Testis (tissue), 3 donors: ENCODE data around the gene PCSK6. TPM values are rescaled to one million over a fixed set of nuclear protein-coding genes. Genes with fewer than 3 reads are reported as not detected.

Experiments
- DNase-seq: peaks from one replicate; pipeline ENCODE4 v3.0.0-alpha.2; 2019
- H3K27ac ChIP-seq, 2 donors: fragments of 200-600 bp; sonication (generic); one replicate each; pipeline ENCODE4 v1.5.1; 2019
- H3K27me3 ChIP-seq: fragments of 200-600 bp; sonication (generic); one replicate; pipeline ENCODE4 v1.5.1; 2019
- H3K36me3 ChIP-seq: fragments of 200-600 bp; sonication (generic); one replicate; pipeline ENCODE4 v1.5.1; 2017; ENCODE audit warnings: low read depth; ENCODE audit errors: missing control alignments
- H3K4me1 ChIP-seq: fragments of 200-600 bp; sonication (generic); one replicate; pipeline ENCODE4 v1.5.1; 2019
- H3K4me3 ChIP-seq, 2 donors: fragments of 200-600 bp; sonication (generic); one replicate each; pipeline ENCODE4 v1.5.1; 2017 to 2019
- H3K9me3 ChIP-seq: fragments of 200-600 bp; sonication (generic); one replicate; pipeline ENCODE4 v1.5.1; 2017
- POLR2A ChIP-seq: fragments of 450-650 bp; IDR thresholded peaks from one replicate; pipeline ENCODE4 v1.6.1; 2017; ENCODE audit warnings: antibody characterized with exemption, mild to moderate bottlenecking, moderate library complexity
- WGBS, 2 donors: methylation state at CpG; one replicate each; pipeline ENCODE4 v1.1.5; 2018; 5-methylcytosine and 5-hydroxymethylcytosine counted together
- intact Hi-C: fragments of 100-400 bp; cut with DNase I; formaldehyde crosslinking; loops from one replicate; pipeline ENCODE4 v1.15.1; 2023; ENCODE audit warnings: low total_unique reads
- polyA plus RNA-seq: library from polyadenylated mRNA; stranded (reverse); fragments of 350-450 nt; fragmentation: Illumina TruSeq; extraction: RNeasy Lipid Tissue Mini Kit (QIAGEN cat#74804); gene quantifications from one replicate; pipeline ENCODE4 v1.2.3, GENCODE V29; 2014; ENCODE audit warnings: low read depth, low replicate concordance; ENCODE audit not compliant: insufficient read depth
- total RNA-seq, 2 donors: library from RNA; depleted of rRNA; stranded (reverse); fragments of >200 nt; gene quantifications; one replicate each; pipeline ENCODE4 v1.2.3, GENCODE V29; 2016
- TF ChIP-seq, protein P1 (sequence below), 3 experiments: fragments of 450-650 bp in 2 of 3; fragments of 200-600 bp in 1 of 3; sonication (generic) in 1 of 3; IDR thresholded peaks; one replicate each; pipeline ENCODE4 v1.5.1; 2016 to 2019; ENCODE audit warnings: antibody characterized with exemption in 3 of 3, mild to moderate bottlenecking in 2 of 3, moderate library complexity in 1 of 3

The PCSK6 gene
- total and polyA plus RNA-seq, 3 donors from 2014 or later = 43.9 to 156 (median 95.4) TPM

DNA sequence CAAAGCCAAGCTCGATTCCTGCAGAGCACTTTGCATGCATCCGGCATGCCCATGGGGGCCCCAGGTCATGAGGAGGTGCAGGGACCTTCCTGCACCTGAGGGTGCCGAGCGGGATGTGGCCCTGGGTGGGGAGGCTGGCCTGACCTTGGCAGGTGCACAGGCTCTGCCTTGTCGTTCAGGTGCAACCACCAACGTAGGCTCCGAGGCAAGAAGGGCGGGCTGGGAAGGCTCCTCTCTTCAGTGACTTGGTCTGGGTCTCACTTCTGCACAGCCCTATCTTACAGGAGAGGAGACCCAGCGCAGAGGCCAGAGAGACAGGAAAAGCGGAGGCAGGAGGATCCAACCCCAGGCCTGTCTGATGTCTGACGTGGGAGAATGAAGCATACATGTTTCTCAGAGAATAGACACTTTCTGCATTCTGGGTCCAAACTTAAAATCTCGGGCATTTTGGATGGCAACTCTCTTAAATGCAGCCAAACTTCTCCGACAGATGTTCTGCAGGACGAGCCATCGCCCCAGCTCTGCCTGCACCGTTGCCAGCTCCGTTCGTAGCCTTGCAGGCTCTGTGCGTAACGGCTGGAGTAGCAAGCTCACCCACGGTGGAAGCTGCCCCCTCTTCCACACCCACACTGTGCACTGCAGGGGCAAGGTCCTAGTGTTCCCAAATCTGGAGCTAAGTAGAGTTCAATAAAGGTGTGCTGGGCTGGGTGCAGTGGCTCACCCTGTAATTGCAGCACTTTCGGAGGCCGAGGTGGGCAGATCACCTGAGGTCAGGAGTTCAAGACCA, 133.6 kb downstream of the PCSK6 start:
- Histone ChIP-seq H3K27ac (no peak overlapping the region), H3K27me3 (no peaks in the 10 kb centered on the region), H3K4me3 (no peak overlapping the region), H3K4me1 (peaks cover 10% of the 10 kb centered on the region), H3K9me3 (no peaks in the 10 kb centered on the region), H3K36me3 (no peaks in the 10 kb centered on the region)
- no peak for DNase-seq
- intact Hi-C loops = no loop called here
- TF ChIP-seq, protein P1, sequence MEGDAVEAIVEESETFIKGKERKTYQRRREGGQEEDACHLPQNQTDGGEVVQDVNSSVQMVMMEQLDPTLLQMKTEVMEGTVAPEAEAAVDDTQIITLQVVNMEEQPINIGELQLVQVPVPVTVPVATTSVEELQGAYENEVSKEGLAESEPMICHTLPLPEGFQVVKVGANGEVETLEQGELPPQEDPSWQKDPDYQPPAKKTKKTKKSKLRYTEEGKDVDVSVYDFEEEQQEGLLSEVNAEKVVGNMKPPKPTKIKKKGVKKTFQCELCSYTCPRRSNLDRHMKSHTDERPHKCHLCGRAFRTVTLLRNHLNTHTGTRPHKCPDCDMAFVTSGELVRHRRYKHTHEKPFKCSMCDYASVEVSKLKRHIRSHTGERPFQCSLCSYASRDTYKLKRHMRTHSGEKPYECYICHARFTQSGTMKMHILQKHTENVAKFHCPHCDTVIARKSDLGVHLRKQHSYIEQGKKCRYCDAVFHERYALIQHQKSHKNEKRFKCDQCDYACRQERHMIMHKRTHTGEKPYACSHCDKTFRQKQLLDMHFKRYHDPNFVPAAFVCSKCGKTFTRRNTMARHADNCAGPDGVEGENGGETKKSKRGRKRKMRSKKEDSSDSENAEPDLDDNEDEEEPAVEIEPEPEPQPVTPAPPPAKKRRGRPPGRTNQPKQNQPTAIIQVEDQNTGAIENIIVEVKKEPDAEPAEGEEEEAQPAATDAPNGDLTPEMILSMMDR (IDR thresholded peaks at IDR 0.05) = no peak
- WGBS, 2 donors = 78 to 82% methylated on average over 17 to 23 of the region's 23 CpGs

DNA sequence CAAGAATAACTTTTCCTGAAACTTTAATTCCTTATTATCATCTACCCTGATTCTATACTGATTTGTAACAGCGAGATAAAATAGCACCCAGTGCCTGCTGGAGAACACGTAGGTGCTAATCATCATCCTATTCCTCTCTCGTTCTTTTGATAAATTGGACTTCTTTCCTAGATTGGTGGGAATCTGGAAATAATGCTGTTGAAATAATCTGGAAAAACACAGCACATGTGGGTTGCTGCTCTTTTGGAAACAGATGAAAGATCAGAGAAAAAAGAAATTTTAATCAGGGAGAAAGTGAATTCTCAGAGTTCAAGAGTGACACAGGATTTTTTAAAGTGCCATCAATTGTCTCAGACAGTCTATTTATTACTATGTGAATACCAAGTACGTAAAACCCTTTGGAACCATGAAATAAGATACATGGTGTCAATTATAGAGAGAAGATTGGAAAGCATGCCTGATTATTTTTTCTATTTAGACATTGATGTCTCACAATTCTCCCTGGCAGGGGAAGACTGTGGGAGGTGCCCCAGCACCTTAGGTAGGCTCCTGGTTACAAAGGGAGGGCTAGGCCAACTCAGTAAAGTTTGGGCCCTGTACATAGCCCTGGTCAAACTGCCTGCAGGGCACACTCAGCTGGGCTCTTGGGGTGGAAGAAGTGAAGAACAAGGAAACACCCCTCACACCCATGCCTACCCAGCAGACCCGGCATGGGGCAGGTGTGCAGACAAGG, 134.4 kb downstream of the PCSK6 start:
- no peaks in the 10 kb centered on the region for H3K9me3 ChIP-seq
- intact Hi-C loops = no loop called here

DNA sequence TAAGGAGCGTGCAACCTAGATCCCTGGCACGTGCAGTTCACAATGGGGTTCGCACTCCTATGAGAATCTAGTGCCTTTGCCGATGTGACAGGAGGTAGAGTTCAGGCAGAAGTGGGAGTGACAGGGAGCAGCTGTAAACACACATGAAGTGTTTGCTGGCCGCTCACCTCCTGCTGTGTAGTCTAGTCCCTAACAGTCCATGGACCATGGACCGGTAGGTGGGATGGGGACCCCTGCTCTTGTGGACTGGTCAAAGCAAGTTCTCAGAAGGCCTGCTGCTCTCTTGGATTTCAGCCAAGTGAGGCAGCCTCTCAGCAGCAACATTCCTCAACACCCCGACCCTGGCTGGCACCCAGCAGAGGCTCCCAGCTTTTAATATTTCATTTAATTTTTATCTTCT, 136.3 kb downstream of the PCSK6 start:
- H3K9me3 ChIP-seq = no peaks in the 10 kb centered on the region
- DNase-seq = no peak
- intact Hi-C loops = no loop called here
- peaks cover 10% of the 10 kb centered on the region for H3K4me1 ChIP-seq
- H3K36me3 ChIP-seq = no peaks in the 10 kb centered on the region
- H3K27ac ChIP-seq = no peak overlapping the region
- TF ChIP-seq, protein P1 (IDR thresholded peaks at IDR 0.05) = no peak
- TF ChIP-seq POLR2A = no peak
- no peak overlapping the region for H3K4me3 ChIP-seq
- 82 to 87% methylated on average over 7 of the region's 7 CpGs for WGBS, 2 donors
- H3K27me3 ChIP-seq = no peaks in the 10 kb centered on the region

More for the DNA sequence above, 134.4 kb downstream of the PCSK6 start:
- no peak for DNase-seq
- 72 to 82% methylated on average over 5 of the region's 5 CpGs for WGBS, 2 donors
- no peak for TF ChIP-seq POLR2A
- TF ChIP-seq, protein P1 (IDR thresholded peaks at IDR 0.05) = no peak
- Histone ChIP-seq H3K36me3 (no peaks in the 10 kb centered on the region), H3K4me3 (no peak overlapping the region), H3K4me1 (peaks cover 10% of the 10 kb centered on the region), H3K27me3 (no peaks in the 10 kb centered on the region), H3K27ac (no peak overlapping the region)

DNA sequence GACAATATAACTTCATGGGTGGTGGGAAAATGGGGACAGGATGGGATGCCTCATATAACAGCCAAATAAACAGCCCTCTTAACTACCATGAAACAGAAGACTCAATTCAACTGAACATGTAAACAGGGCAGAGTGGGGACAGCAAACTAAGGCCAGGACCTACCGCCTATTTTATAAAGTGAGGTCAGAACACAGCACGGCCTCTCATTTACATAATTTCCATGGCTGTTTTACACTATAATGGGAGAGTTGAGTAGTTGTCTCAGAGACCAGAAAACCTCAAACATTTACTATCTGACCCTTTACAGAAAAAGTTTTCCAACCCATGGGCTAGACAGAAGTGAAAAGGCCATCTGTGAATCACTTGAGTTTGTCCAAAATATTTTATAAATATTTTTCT, 137.8 kb downstream of the PCSK6 start:
- no peak for DNase-seq
- intact Hi-C loops = no loop called here
- WGBS, 2 donors = 89 to 93% methylated on average over 2 of the region's 2 CpGs
- no peaks in the 10 kb centered on the region for H3K27me3 ChIP-seq
- H3K4me3 ChIP-seq = no peak overlapping the region
- no peaks in the 10 kb centered on the region for H3K36me3 ChIP-seq
- peaks cover 18% of the 10 kb centered on the region for H3K4me1 ChIP-seq
- no peaks in the 10 kb centered on the region for H3K9me3 ChIP-seq
- TF ChIP-seq, protein P1 (IDR thresholded peaks at IDR 0.05) = no peak
- no peak for TF ChIP-seq POLR2A
- H3K27ac ChIP-seq = no peak overlapping the region
